Esophagus (tissue), 2 donors: Measurements from ENCODE around the gene AUTS2. TPM values are rescaled to one million over a fixed set of nuclear protein-coding genes. Genes with fewer than 3 reads are reported as not detected.

Experiments used
- H3K27ac ChIP-seq, 2 donors: one replicate each; pipeline ENCODE4 v1.5.1; 2013; ENCODE audit warnings: low read depth in 2 of 2, mild to moderate bottlenecking in 2 of 2, inconsistent platforms in 1 of 2, low read length in 1 of 2, moderate library complexity in 1 of 2
- H3K27me3 ChIP-seq, 2 donors: one replicate each; pipeline ENCODE4 v1.6.1; 2013; ENCODE audit warnings: low read length in 2 of 2, control low read depth in 1 of 2, mild to moderate bottlenecking in 1 of 2; ENCODE audit not compliant: insufficient read depth in 2 of 2, control insufficient read depth in 1 of 2
- H3K36me3 ChIP-seq, 2 donors: one replicate each; pipeline ENCODE4 v1.6.1; 2013; ENCODE audit warnings: low read length in 1 of 2; ENCODE audit not compliant: control insufficient read depth in 2 of 2, insufficient read depth in 2 of 2
- H3K4me1 ChIP-seq, 2 donors: one replicate each; pipeline ENCODE4 v1.6.1; 2013; ENCODE audit warnings: low read length in 1 of 2; ENCODE audit not compliant: control insufficient read depth in 2 of 2, insufficient read depth in 2 of 2
- H3K4me3 ChIP-seq, 2 donors: one replicate each; pipeline ENCODE4 v1.5.1; 2013; ENCODE audit warnings: low read length in 2 of 2, mild to moderate bottlenecking in 2 of 2, low read depth in 1 of 2, moderate library complexity in 1 of 2
- H3K9me3 ChIP-seq, 2 donors: one replicate each; pipeline ENCODE4 v1.6.1; 2013; ENCODE audit warnings: mild to moderate bottlenecking in 2 of 2, low read depth in 1 of 2, low read length in 1 of 2, moderate library complexity in 1 of 2; ENCODE audit not compliant: control insufficient read depth in 2 of 2, insufficient read depth in 1 of 2
- WGBS, 2 donors: extraction: QIAGEN DNeasy Blood & Tissue Kit; methylation state at CpG; one replicate each; pipeline ENCODE4 v1.1.7; 2013; 5-methylcytosine and 5-hydroxymethylcytosine counted together
- polyA plus RNA-seq, 2 donors: library from polyadenylated mRNA; stranded (reverse); fragments of 200-250 nt; gene quantifications; one replicate each; pipeline ENCODE4 v1.2.3, GENCODE V29; 2013
- donor health status: healthy with polysubstance abuse.
- donor health status: Bipolar disorder and iron deficiency.

AUTS2 gene
- polyA plus RNA-seq, 2 donors = 8.3 to 15.6 TPM

DNA sequence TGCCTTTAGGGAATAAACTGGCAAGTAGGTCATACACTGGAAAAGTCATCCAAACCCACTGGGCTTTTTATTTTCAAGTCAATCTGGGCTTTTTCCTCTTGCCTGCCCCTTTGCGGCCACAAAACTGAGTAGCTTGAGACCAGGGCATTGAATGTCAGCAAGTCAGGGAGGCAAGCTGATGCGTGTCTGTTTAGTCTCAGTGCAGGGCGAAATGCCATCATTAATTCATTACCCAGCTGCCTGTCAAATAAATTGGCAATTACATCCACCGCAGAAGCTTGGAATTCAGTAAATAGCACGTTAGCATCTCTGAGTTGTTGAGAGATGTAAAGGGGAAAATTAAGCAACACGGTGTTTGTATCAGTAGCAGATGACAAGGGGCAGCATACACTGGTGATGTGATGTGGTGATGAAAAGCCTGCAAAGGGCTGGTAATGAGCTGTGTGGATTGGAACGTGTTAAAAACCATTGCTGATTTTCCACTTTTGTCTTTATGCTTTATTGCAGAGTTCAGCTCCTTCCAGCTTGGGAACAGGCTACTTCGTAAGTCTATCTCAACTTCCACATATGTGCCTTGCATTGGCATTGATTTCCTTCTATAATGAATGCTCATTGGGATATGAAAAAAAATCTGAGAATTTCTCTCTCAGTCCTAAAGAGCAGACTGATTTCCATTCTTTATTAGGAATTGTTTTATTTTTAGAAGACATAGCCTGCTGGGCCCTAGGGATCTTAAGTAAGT, 535.9 kb downstream of the AUTS2 start:
- Histone ChIP-seq H3K27ac (no peak overlapping the region), H3K4me3 (no peak overlapping the region), H3K36me3 (no peaks in the 10 kb centered on the region), H3K4me1 (no peaks in the 10 kb centered on the region), H3K9me3 (no peaks in the 10 kb centered on the region), H3K27me3 (no peaks in the 10 kb centered on the region)
- 36 to 46% methylated on average over 8 of the region's 8 CpGs for WGBS, 2 donors

DNA sequence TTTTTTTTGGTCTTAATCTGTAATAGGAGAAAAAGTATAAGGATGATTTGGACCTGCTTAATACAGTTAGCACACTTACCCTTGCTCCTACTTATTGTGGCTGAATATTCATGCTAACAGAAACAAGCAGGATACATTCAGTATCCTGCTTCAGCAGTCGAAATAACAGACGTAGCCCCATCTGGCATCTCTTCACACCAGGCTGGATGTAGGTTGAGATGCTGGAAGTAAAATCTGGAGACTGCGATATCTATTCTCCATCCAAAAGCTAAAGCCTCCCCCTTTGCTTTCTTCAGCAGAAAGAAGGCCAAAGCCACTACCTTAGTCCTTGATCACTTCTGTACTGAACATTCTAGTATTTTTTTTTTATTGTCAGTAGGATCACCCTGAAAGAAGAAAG, 537.4 kb downstream of the AUTS2 start:
- no peaks in the 10 kb centered on the region for H3K36me3 ChIP-seq
- no peaks in the 10 kb centered on the region for H3K9me3 ChIP-seq
- H3K4me1 ChIP-seq = no peaks in the 10 kb centered on the region
- no peak overlapping the region for H3K27ac ChIP-seq
- H3K27me3 ChIP-seq = no peaks in the 10 kb centered on the region
- H3K4me3 ChIP-seq = no peak overlapping the region
- 92 to 94% methylated on average over 3 of the region's 3 CpGs for WGBS, 2 donors

DNA sequence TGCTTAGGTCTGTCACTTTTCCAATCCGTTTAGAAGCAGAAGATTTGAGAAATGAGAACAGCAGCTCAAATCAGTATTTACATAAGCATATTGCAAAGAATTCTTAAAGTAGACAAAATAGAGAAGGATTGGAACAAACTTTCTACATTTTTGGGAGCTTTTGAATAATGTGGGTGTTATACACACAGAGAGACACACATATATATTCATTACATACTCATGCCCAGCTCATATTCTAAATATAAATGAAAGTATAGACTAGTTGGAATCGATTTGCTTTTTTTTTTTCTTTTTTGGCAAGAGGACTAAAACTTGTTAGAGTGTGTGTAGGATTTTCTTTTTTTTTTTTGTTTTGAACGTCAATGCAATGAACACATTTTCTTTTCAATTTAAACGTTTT, 538.9 kb downstream of the AUTS2 start:
- no peaks in the 10 kb centered on the region for H3K27me3 ChIP-seq
- H3K9me3 ChIP-seq = no peaks in the 10 kb centered on the region
- 27 to 37% methylated on average over 4 of the region's 4 CpGs for WGBS, 2 donors
- H3K36me3 ChIP-seq = no peaks in the 10 kb centered on the region
- no peaks in the 10 kb centered on the region for H3K4me1 ChIP-seq
- H3K27ac ChIP-seq = no peak overlapping the region
- H3K4me3 ChIP-seq = no peak overlapping the region

DNA sequence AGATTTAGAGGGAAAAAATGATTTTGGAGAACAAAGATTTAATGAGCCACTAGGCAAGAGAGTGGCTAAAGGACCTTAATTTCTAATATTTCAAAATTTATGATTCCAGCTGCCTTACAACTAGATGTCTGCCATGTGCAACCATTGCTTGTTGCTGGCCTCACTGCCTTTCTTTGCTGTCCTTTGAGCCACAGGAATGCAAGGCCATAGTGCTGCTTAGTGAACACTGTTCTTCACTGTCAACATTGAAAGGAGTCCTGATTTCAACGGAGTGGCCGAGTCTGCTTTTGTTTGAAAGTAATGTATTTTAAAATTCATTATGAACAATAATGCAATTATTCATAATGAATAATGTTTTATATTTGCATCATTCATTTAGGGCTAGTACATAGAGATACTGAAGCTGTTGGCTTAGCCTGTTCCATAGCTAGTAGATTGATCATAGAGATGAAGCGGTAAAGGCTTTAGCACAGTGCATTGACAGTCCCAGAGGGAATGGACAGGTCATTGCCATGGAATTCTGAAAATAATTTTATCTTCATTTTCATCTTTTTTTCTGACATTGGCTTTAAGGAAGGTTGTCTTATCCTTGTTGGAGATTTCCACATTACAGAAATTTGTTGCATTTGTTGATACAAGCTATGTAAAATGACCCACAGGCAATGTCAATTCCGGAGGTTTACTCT, 544.1 kb downstream of the AUTS2 start:
- Histone ChIP-seq H3K27me3 (no peaks in the 10 kb centered on the region), H3K4me1 (no peaks in the 10 kb centered on the region), H3K4me3 (no peak overlapping the region), H3K27ac (no peak overlapping the region), H3K9me3 (no peaks in the 10 kb centered on the region), H3K36me3 (no peaks in the 10 kb centered on the region)
- WGBS, 2 donors = 81 to 84% methylated on average over 4 of the region's 4 CpGs

DNA sequence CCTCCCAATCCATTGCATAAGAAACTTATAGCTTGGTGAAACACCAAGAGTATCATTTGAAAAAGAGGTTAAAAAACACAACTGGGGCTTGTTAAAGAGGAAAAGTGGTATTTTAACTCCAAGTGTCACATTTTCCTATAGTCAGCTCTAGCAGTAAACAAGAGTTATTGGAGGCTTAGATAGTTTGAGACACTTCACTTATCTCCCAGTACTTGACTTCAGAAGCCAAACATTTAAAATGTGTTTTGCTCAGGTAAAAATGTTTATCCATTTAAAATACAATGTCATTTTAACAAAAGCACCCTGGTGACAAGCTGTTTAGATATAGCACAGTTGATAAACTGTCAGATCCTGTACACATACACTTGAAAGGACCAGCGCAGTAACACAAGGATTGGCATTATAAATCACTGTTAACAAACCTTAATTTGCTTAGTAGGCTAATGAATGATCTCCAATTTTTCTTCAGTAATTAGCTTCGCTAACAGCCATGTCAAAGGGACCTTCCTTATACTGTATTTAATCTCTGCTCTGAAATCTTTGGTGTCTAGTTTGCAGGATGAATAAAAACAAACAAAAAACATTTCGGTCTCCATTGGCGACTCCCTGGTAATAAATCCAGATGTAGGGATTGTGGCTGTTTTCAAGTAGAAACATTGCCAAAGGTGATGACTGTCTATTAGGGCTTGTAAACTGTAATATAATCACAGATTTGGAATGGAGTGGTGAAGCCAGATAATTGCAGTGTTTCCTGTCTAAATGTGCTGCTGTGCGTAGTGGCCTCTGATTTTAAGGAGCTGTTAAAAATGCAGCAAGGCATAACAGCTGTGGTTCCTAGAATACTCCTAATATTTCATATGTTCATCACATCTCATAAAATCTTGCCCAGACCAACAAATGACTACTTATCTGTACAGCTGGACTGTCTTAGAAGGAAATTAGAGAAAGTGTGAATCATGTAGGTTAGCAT, 545.1 kb downstream of the AUTS2 start:
- H3K36me3 ChIP-seq = no peaks in the 10 kb centered on the region
- no peak overlapping the region for H3K27ac ChIP-seq
- 40 to 52% methylated on average over 5 of the region's 5 CpGs for WGBS, 2 donors
- H3K27me3 ChIP-seq = no peaks in the 10 kb centered on the region
- H3K9me3 ChIP-seq = no peaks in the 10 kb centered on the region
- no peak overlapping the region for H3K4me3 ChIP-seq
- H3K4me1 ChIP-seq = no peaks in the 10 kb centered on the region

DNA sequence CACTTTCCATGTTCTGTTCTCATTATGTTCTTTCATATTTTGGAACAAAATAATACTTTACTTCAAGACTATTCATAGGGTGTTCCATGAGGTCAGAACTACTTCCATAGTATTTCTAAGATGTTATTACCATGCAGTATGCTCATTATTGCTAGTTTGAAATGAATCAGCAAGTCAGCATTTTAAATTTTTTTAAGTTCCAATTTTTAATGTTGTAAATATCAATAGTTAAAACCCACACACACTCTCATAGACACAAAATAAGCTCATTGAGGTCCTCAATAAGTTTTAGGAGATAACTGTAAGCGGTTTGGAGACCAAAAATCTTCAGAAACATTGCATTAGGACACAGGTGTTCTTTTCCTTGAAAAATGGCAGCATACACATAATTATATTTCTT, 550.7 kb downstream of the AUTS2 start:
- Histone ChIP-seq H3K27me3 (no peaks in the 10 kb centered on the region), H3K36me3 (no peaks in the 10 kb centered on the region)
- WGBS, 2 donors = 90 to 91% methylated on average over 1 of the region's 1 CpG

DNA sequence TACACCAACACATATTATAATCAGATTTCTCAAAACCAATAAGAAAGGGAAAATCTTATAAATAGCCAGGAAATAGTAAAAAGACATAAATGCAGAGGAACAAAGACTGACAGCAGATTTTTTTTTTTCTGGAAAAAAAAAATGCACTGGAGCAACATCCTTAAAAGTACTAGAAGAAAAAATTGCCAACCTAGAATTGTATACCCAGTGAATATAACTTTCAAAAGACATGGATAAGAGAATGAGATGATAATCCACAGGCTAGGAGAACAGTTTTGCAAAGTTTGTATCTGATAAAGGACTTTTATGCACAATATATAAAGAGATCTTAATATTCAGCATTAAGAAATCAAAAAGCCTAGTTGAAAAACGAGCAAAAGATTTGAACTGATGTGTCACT, 554.0 kb downstream of the AUTS2 start:
- Histone ChIP-seq H3K36me3 (no peaks in the 10 kb centered on the region), H3K4me1 (no peaks in the 10 kb centered on the region), H3K27me3 (no peaks in the 10 kb centered on the region), H3K4me3 (no peak overlapping the region), H3K9me3 (no peaks in the 10 kb centered on the region), H3K27ac (no peak overlapping the region)
- 82 to 100% methylated on average over 1 of the region's 1 CpG for WGBS, 2 donors

More for the DNA sequence above, 550.7 kb downstream of the AUTS2 start:
- Histone ChIP-seq H3K27ac (no peak overlapping the region), H3K4me3 (no peak overlapping the region), H3K4me1 (no peaks in the 10 kb centered on the region), H3K9me3 (no peaks in the 10 kb centered on the region)

DNA sequence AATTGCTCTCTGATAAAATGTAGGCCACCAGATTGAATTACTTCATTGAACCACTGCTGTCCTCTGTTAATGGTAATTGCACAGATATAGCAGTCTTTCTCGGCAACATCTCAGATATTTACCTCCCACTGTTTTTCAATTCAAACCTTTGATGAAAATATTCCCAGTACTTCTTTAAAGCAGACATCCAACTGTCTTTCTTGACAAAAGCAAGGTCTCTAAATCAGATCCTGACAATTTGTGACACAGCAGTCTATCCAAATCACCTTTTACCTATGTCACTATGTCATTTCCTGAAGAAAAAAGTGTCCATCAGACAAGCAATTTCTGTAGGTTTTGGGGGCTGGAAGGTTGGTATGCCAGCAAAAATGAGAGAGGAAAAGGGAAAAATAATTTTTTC, 555.7 kb downstream of the AUTS2 start:
- Histone ChIP-seq H3K27me3 (no peaks in the 10 kb centered on the region), H3K9me3 (no peaks in the 10 kb centered on the region), H3K4me3 (no peak overlapping the region), H3K36me3 (no peaks in the 10 kb centered on the region), H3K27ac (no peak overlapping the region), H3K4me1 (no peaks in the 10 kb centered on the region)
- WGBS, 2 donors = 94% methylated on average over 1 of the region's 1 CpG

DNA sequence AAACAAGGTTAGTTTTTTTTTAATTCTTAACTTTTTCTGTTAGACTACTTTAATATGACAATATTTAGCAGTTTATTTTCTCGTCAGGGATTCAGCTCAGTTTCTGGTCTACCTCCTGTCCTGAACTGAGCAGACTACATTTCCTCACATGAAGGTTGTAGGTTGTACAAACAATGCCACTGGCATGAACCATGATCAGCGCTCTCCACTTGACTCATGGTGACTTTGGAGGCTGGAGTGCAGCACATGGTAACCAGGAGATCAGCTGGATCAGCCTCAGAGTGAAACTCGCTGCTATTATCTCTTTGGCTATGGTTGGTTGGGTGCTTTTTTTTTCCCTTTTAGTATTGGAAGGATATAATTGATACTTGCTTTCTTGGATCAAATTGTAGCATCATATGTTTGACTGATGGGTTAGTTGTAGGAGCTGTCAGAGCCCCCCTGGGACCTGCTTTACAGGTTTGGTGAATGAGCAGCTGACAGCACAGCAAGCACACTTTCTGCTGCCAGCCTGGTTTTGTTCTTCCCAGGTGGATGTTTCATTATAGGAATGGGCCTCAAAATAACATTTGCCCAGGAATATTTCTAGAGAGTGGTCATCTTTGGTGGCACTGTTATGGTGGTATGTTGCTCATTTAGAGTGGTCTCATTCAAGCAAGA, 556.4 kb downstream of the AUTS2 start:
- Histone ChIP-seq H3K9me3 (no peaks in the 10 kb centered on the region), H3K4me3 (no peak overlapping the region), H3K27ac (no peak overlapping the region), H3K27me3 (no peaks in the 10 kb centered on the region), H3K36me3 (no peaks in the 10 kb centered on the region), H3K4me1 (no peaks in the 10 kb centered on the region)
- 88 to 91% methylated on average over 3 of the region's 3 CpGs for WGBS, 2 donors
